IPS-18a (cell line): ENCODE measurements around the gene YAP1.
"Not testable (repeated sequence)": the region's sequence is repeated elsewhere in the genome, so short reads cannot be mapped to it uniquely, and the experiment has no call there.

Experiments used
- H3K27ac ChIP-seq: one replicate; pipeline ENCODE4 v1.5.1; 2013; ENCODE audit warnings: low read length
- H3K27me3 ChIP-seq: one replicate; pipeline ENCODE4 v1.6.1; 2013; ENCODE audit warnings: mild to moderate bottlenecking, low read length; ENCODE audit not compliant: control insufficient read depth, insufficient read depth
- H3K36me3 ChIP-seq: one replicate; pipeline ENCODE4 v1.6.1; 2013; ENCODE audit warnings: low read depth, low read length; ENCODE audit not compliant: control insufficient read depth
- H3K4me1 ChIP-seq: one replicate; pipeline ENCODE4 v1.6.1; 2013; ENCODE audit warnings: low read depth, low read length; ENCODE audit not compliant: control insufficient read depth
- H3K4me3 ChIP-seq: one replicate; pipeline ENCODE4 v1.5.1; 2013; ENCODE audit warnings: low read length
- H3K9ac ChIP-seq: one replicate; pipeline ENCODE4 v1.6.1; 2013; ENCODE audit warnings: mild to moderate bottlenecking, low read length, moderate library complexity
- H3K9me3 ChIP-seq: one replicate; pipeline ENCODE4 v1.6.1; 2013; ENCODE audit warnings: low read depth, low read length; ENCODE audit not compliant: control insufficient read depth

YAP1 gene

GRCh38 chr11:102192349-102193066, 82.3 kb downstream of the YAP1 start:
- no peak overlapping the region for H3K27ac ChIP-seq
- H3K4me3 ChIP-seq: no peak overlapping the region
- no peak overlapping the region for H3K9ac ChIP-seq
- no peaks in the 10 kb centered on the region for H3K9me3 ChIP-seq
- H3K27me3 ChIP-seq: no peaks in the 10 kb centered on the region
- peaks cover 17% of the 10 kb centered on the region for H3K4me1 ChIP-seq
- H3K36me3 ChIP-seq: no peaks in the 10 kb centered on the region

- no peaks in the 10 kb centered on the region for H3K27me3 ChIP-seq
- H3K4me3 ChIP-seq: no peak overlapping the region
- H3K4me1 ChIP-seq: peaks cover 29% of the 10 kb centered on the region
- no peak overlapping the region for H3K9ac ChIP-seq
- H3K27ac ChIP-seq: no peak overlapping the region
- H3K36me3 ChIP-seq: no peaks in the 10 kb centered on the region
- H3K9me3 ChIP-seq: no peaks in the 10 kb centered on the region
Measured at GRCh38 chr11:102194257-102194656, 84.0 kb downstream of the YAP1 start.

DNA sequence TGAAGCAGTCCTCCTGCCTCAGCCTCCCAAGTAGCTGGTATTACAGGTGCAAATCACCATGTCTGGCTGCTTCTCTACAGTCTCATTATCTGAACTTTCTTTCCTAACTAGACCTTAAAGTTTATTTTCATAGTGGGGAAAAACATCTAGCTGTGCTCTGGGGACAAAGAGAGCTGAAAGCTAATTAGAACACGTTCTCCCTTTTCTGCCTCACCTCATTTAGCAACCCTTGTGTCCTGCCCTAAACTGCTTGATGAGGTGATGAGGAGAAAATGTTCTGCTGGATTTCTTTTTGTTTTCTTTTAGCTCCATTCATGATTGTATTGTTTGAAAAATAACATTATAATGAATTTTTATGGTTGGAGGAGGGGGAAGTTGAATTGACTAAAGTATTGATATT, 84.7 kb downstream of the YAP1 start:
- H3K4me1 ChIP-seq: peaks cover 33% of the 10 kb centered on the region
- H3K27me3 ChIP-seq: no peaks in the 10 kb centered on the region
- no peaks in the 10 kb centered on the region for H3K9me3 ChIP-seq
- H3K27ac ChIP-seq: no peak overlapping the region
- H3K4me3 ChIP-seq: no peak overlapping the region
- no peak overlapping the region for H3K9ac ChIP-seq
- no peaks in the 10 kb centered on the region for H3K36me3 ChIP-seq

- Histone ChIP-seq H3K27me3 (no peaks in the 10 kb centered on the region), H3K9me3 (no peaks in the 10 kb centered on the region), H3K4me1 (peaks cover 43% of the 10 kb centered on the region), H3K4me3 (no peak overlapping the region), H3K9ac (peak overlapping the region; percentile 55), H3K27ac (no peak overlapping the region), H3K36me3 (no peaks in the 10 kb centered on the region)
Measured at GRCh38 chr11:102196351-102196750, 86.1 kb downstream of the YAP1 start.

GRCh38 chr11:102196816-102197215, 86.6 kb downstream of the YAP1 start:
- Histone ChIP-seq H3K9ac (peak overlapping the region; percentile 55), H3K27ac (peak overlapping the region; percentile 13), H3K36me3 (no peaks in the 10 kb centered on the region), H3K4me3 (peak overlapping the region; percentile 11), H3K27me3 (no peaks in the 10 kb centered on the region), H3K9me3 (no peaks in the 10 kb centered on the region), H3K4me1 (peaks cover 48% of the 10 kb centered on the region)

DNA sequence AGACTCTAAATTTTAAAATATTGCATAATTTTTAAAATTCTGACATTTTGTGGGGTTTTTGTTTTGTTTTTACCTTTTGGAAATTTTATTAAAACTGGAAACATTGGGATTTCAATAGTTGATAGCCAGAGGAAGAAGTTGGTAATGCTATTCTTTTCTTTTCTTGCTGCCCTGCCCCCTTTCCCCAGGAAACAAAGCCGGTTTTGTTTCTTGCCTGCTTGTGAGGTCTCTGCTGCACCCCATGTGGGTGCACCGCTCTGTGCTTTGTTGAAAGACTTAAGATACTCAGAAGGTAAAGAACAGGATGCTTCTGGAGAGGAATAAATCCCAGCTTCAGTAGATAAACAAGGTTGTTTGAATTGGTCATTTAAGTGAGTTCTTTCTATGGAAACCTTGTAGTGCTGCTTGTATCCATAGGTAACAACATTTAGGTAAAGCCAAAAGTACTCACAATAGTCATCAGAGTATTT, 87.5 kb downstream of the YAP1 start:
- H3K9me3 ChIP-seq: no peaks in the 10 kb centered on the region
- H3K4me3 ChIP-seq: peak overlapping the region; percentile 36
- no peaks in the 10 kb centered on the region for H3K36me3 ChIP-seq
- H3K27ac ChIP-seq: peak overlapping the region; percentile 78
- peaks cover 55% of the 10 kb centered on the region for H3K4me1 ChIP-seq
- H3K9ac ChIP-seq: peak overlapping the region; percentile 55
- H3K27me3 ChIP-seq: no peaks in the 10 kb centered on the region

GRCh38 chr11:102199673-102200072, 89.4 kb downstream of the YAP1 start:
- Histone ChIP-seq H3K27ac (peak overlapping the region; percentile 19), H3K36me3 (no peaks in the 10 kb centered on the region), H3K4me1 (peaks cover 73% of the 10 kb centered on the region), H3K27me3 (no peaks in the 10 kb centered on the region), H3K4me3 (no peak overlapping the region), H3K9ac (no peak overlapping the region), H3K9me3 (no peaks in the 10 kb centered on the region)

- not testable (repeated sequence) for H3K9ac ChIP-seq, H3K36me3 ChIP-seq, H3K4me3 ChIP-seq, H3K27me3 ChIP-seq, H3K9me3 ChIP-seq, H3K27ac ChIP-seq
- peaks cover 78% of the 10 kb centered on the region for H3K4me1 ChIP-seq
Measured at GRCh38 chr11:102200325-102200724, 90.1 kb downstream of the YAP1 start.

- no peaks in the 10 kb centered on the region for H3K27me3 ChIP-seq
- H3K4me1 ChIP-seq: peaks cover 80% of the 10 kb centered on the region
- no peak overlapping the region for H3K4me3 ChIP-seq
- peaks cover 3% of the 10 kb centered on the region for H3K36me3 ChIP-seq
- H3K27ac ChIP-seq: no peak overlapping the region
- no peaks in the 10 kb centered on the region for H3K9me3 ChIP-seq
- H3K9ac ChIP-seq: no peak overlapping the region
Measured at GRCh38 chr11:102201776-102202175, 91.5 kb downstream of the YAP1 start.

DNA sequence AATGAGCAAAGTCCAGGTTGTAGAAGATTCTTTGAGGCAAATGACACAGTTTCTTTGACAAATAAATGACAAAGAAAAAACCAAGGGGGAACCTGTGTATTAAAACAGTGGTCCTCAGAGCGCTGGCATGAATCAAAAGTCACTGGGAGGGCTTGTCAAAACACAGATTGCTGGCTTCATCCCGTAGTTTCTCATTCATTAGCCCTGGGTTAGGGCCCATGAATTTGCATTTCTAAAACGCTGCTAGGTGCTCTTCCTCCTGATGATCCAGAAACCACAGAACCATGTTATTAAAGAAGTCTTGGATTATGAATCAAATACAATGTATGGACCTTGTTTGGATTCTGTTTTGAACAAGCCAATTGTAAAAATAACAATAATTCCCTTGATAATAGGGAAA, 92.7 kb downstream of the YAP1 start:
- H3K36me3 ChIP-seq: peaks cover 5% of the 10 kb centered on the region
- no peak overlapping the region for H3K4me3 ChIP-seq
- H3K4me1 ChIP-seq: peaks cover 79% of the 10 kb centered on the region
- H3K9me3 ChIP-seq: no peaks in the 10 kb centered on the region
- no peaks in the 10 kb centered on the region for H3K27me3 ChIP-seq
- H3K27ac ChIP-seq: no peak overlapping the region
- H3K9ac ChIP-seq: no peak overlapping the region

DNA sequence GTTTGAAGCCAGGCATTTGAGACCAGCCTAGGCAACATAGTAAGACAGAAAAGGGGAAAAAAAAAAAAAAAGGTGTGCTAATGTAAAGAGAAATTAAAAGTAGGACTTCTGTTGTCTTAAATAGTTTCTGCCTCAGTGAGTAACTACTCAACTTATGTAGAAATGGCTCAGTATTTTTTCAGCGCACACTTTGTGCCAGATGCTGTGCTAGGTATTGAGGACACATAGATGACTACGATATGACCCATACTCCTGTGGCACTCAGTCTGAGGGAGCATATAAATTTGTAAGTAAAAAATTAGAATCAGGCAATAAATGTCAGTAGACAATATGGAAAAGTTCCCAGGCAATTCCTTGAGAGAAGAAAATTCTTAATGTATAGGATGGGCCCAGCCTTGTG, 93.9 kb downstream of the YAP1 start:
- H3K4me1 ChIP-seq: peaks cover 77% of the 10 kb centered on the region
- H3K36me3 ChIP-seq: peaks cover 5% of the 10 kb centered on the region
- H3K27me3 ChIP-seq: no peaks in the 10 kb centered on the region
- H3K4me3 ChIP-seq: no peak overlapping the region
- H3K9ac ChIP-seq: no peak overlapping the region
- no peaks in the 10 kb centered on the region for H3K9me3 ChIP-seq
- H3K27ac ChIP-seq: no peak overlapping the region

DNA sequence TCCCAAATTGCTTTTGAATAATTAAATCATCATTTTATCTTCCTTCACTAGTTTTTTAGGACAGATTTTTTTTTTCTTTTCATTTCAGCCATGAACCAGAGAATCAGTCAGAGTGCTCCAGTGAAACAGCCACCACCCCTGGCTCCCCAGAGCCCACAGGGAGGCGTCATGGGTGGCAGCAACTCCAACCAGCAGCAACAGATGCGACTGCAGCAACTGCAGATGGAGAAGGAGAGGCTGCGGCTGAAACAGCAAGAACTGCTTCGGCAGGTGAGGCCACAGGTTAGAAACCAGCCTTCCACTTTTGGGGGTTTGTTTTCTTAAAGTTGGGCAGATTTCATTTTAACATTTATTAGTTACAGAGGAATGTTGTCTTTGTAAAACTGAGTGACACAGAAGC, 95.6 kb downstream of the YAP1 start:
- Histone ChIP-seq H3K9me3 (no peaks in the 10 kb centered on the region), H3K4me1 (peaks cover 82% of the 10 kb centered on the region), H3K27me3 (no peaks in the 10 kb centered on the region), H3K9ac (no peak overlapping the region), H3K27ac (no peak overlapping the region), H3K4me3 (no peak overlapping the region), H3K36me3 (peaks cover 14% of the 10 kb centered on the region)
